ENCODE data around the gene GAS1. TPM values are rescaled to one million over a fixed set of nuclear protein-coding genes. Genes with fewer than 3 reads are reported as not detected.
A peak's percentile ranks its signal among the peaks of the same experiment; 100 is the strongest.

GAS1 gene, protein sequence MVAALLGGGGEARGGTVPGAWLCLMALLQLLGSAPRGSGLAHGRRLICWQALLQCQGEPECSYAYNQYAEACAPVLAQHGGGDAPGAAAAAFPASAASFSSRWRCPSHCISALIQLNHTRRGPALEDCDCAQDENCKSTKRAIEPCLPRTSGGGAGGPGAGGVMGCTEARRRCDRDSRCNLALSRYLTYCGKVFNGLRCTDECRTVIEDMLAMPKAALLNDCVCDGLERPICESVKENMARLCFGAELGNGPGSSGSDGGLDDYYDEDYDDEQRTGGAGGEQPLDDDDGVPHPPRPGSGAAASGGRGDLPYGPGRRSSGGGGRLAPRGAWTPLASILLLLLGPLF
- 1 to 10 TPM; 4.8 to 6.7 TPM for total RNA-seq
- 58.6 TPM for polyA plus RNA-seq (2013, experiment 1 of 2)
- polyA plus RNA-seq (2013, experiment 2 of 2): 45.7 TPM
- long read RNA-seq, experiment 1, transcript GAS1-201 (1 exons, 2,827 nt): major isoform, 5 of 5 reads
- long read RNA-seq, experiment 1, partial matches to known transcripts: 0 of 5 reads
- long read RNA-seq, experiment 1, other reads (novel, unspliced or antisense): 0 of 5 reads
- long read RNA-seq, experiment 2, transcript GAS1-201 (1 exons, 2,827 nt): major isoform, 25 of 25 reads
- long read RNA-seq, experiment 2, partial matches to known transcripts: 0 of 25 reads
- long read RNA-seq, experiment 2, other reads (novel, unspliced or antisense): 0 of 25 reads
- long read RNA-seq, experiment 3: 0 reads
- long read RNA-seq, experiment 4: 0 reads

DNA sequence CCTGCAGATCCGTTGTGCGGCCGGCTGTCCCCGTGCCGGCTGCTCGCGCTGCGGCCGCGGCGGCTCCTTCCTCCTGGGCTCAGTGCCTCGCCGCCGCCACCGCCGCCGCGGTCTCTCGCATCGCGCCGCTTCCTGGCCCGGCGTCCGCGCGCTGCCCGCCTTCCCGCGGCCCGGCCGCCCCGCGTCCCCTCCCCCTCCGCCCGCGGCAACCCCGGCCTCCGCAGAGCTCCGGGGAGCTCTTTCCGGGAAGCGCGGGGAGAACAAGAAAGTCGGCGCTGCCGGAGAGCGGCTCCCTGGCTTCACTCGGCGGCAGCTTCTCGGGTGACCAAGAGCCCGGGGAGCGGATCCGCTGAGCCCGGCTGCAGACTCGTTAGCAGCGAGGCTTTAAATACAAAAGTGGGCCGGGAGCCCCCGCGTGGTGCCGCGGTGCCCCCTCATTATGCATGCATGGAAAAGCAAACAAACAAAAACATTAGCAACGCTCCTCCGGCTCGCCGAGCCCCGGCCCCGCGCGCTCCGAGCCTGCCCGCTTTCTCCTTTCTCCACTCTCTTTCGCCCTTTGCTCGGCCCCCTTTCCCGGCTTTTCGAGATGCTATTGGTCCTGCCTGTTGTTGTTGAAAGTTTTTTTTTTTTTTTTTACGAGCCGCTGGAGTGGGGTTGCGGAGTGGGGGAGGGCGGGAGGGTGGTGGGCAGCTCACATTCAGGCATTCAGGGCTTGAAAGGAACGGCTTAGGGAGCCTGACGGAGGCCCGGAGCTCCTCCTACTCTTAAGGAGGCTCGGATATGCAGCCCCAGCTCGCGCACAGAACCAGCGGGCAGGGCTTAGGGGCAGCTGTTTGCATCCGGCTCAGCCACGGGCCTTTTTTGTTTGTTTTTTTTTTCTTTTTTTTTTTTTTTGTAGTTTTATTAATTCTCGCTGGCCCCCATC, at the start of gene GAS1:
Gene GAS1 (minus strand): TSS at position 361 of the 928 bp plus-strand sequence. CDS start 727 bp downstream, outside the sequence.
- DNase-seq: peak; percentile 95
- Histone ChIP-seq H3K27ac (ENCODE audit: low read depth, low read length) (peak within 1 kb of the TSS; percentile 99), H3K9me3 (ENCODE audit: control insufficient read depth, low read length) (no peaks in the 10 kb centered on the region), H3K36me3 (ENCODE audit: control insufficient read depth, insufficient read depth, low read length) (no peaks in the 10 kb centered on the region), H3K4me1 (ENCODE audit: control insufficient read depth, insufficient read depth, low read length) (peaks cover 6% of the 10 kb centered on the region), H3K9ac (ENCODE audit: extremely low read depth, low read length, poor library complexity, severe bottlenecking) (peak within 1 kb of the TSS; percentile 61), H3K27me3 (ENCODE audit: control insufficient read depth, insufficient read depth, low read length, poor library complexity, severe bottlenecking) (peaks cover 28% of the 10 kb centered on the region), H3K4me3 (ENCODE audit: low read length) (peak within 1 kb of the TSS; percentile 84)
- Mint-ChIP-seq H3K27ac (peak within 1 kb of the TSS; percentile 80), H3K36me3 (ENCODE audit: low read depth) (no peaks in the 10 kb centered on the region), H3K4me3 (peak within 1 kb of the TSS; percentile 63), H3K27me3 (ENCODE audit: insufficient read depth) (peaks cover 57% of the 10 kb centered on the region), H3K4me1 (peaks cover 34% of the 10 kb centered on the region), H3K9me3 (no peaks in the 10 kb centered on the region)
- TF ChIP-seq, protein P1, sequence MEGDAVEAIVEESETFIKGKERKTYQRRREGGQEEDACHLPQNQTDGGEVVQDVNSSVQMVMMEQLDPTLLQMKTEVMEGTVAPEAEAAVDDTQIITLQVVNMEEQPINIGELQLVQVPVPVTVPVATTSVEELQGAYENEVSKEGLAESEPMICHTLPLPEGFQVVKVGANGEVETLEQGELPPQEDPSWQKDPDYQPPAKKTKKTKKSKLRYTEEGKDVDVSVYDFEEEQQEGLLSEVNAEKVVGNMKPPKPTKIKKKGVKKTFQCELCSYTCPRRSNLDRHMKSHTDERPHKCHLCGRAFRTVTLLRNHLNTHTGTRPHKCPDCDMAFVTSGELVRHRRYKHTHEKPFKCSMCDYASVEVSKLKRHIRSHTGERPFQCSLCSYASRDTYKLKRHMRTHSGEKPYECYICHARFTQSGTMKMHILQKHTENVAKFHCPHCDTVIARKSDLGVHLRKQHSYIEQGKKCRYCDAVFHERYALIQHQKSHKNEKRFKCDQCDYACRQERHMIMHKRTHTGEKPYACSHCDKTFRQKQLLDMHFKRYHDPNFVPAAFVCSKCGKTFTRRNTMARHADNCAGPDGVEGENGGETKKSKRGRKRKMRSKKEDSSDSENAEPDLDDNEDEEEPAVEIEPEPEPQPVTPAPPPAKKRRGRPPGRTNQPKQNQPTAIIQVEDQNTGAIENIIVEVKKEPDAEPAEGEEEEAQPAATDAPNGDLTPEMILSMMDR (conservative IDR thresholded peaks at IDR 0.05): no peak
- WGBS, 2 experiments (ENCODE audit: insufficient coverage in 1 of 2, insufficient read length in 1 of 2): 0% methylated on average over 23 to 87 of the region's 89 CpGs

DNA sequence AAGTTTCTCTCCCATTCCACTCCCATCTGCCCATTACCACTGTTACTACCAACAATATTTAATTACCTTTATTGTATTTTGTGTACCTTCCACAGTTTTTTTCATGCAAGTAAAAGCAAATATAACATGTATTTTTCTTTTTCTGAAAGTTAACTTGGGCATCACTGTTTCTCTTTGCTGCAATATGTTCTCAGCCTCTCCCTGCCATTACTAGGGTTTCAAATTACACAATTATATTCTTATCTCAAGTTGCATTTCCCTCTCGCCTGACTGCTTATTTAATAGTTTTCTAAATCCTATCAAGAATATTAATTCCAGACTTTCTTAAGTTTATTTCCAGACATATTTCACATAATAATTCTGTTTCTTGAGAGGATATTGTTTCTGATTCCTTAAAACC, 46.9 kb upstream of the GAS1 start:
- H3K27ac Mint-ChIP-seq: no peak overlapping the region
- no peaks in the 10 kb centered on the region for H3K4me1 Mint-ChIP-seq
- H3K27me3 Mint-ChIP-seq (ENCODE audit: insufficient read depth): peaks cover 10% of the 10 kb centered on the region

More for the DNA sequence above, 46.9 kb upstream of the GAS1 start:
- no peaks in the 10 kb centered on the region for H3K9me3 Mint-ChIP-seq
- H3K36me3 ChIP-seq (ENCODE audit: control insufficient read depth, insufficient read depth, low read length): no peaks in the 10 kb centered on the region
- no peak overlapping the region for H3K9ac ChIP-seq (ENCODE audit: extremely low read depth, low read length, poor library complexity, severe bottlenecking)
- H3K4me1 ChIP-seq (ENCODE audit: control insufficient read depth, insufficient read depth, low read length): no peaks in the 10 kb centered on the region
- 66% methylated on average over 1 of the region's 1 CpG; no CpG with 5 or more reads in 1 of the 2 experiments for WGBS, 2 experiments (ENCODE audit: insufficient coverage in 1 of 2, insufficient read length in 1 of 2)
- no peaks in the 10 kb centered on the region for H3K36me3 Mint-ChIP-seq (ENCODE audit: low read depth)
- no peak overlapping the region for H3K4me3 ChIP-seq (ENCODE audit: low read length)
- H3K27me3 ChIP-seq (ENCODE audit: control insufficient read depth, insufficient read depth, low read length, poor library complexity, severe bottlenecking): no peaks in the 10 kb centered on the region
- no peaks in the 10 kb centered on the region for H3K9me3 ChIP-seq (ENCODE audit: control insufficient read depth, low read length)
- no peak overlapping the region for H3K27ac ChIP-seq (ENCODE audit: low read depth, low read length)
- TF ChIP-seq, protein P1 (conservative IDR thresholded peaks at IDR 0.05): no peak
- H3K4me3 Mint-ChIP-seq: no peak overlapping the region
- DNase-seq: no peak
